ENCODE data around the gene EBF4.

The EBF4 gene

DNA sequence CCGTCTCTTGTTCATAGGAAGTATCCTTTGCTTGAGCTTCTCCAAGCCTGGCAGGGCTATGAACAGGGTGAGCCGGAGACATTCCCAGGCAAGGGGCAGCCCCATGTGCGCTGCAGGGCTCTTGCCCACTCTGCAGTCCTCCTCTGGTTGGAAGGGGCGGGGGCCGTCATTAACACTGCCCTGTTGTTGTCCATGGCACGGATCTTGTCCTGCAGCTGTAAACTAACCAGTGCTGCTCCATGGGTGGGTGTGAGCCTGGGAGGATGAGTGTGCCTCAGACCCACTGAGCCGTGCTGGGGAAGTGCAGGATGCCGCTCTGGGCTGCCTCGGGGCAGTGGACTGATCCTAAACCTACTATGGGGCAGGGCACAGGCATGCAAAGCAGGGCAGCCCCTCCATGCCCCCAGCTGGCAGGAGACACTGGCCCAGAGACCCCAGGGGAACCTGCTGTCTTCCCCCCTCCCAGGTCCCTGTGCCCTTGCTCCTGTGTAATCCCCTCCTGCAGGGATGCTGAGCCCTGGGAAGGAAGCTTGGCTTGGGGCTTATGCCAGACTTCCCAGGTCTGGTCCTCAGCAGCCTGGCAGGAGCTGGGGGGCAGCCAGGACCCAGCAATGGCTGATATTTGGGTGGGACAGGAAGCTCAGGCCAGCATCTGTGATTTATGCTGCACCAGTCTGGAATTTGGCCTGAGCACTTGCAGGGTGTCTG is 8.5 kb downstream of the EBF4 start:
- no peak for DNase-seq

DNA sequence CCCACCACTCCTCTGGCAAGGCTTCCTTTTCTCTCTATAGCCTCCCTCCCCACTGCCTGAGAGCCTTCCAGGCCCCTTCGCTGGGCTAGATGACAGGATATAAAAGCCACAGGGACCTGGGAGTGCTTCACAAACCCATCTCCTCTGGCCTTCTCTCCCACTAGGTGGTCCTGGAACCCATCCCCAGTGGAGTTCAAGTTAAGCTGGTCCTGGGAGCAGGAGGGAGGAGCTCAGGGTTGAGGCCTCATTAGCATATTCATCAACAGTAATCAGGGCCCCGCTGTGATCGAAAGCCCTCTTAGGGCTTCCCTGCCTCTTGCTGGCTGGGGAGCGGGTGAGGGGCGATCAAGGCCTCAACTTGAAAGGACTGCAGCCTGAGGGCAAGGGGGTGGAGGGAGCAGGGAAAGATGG is 9.1 kb downstream of the EBF4 start:
- no peak for DNase-seq

DNA sequence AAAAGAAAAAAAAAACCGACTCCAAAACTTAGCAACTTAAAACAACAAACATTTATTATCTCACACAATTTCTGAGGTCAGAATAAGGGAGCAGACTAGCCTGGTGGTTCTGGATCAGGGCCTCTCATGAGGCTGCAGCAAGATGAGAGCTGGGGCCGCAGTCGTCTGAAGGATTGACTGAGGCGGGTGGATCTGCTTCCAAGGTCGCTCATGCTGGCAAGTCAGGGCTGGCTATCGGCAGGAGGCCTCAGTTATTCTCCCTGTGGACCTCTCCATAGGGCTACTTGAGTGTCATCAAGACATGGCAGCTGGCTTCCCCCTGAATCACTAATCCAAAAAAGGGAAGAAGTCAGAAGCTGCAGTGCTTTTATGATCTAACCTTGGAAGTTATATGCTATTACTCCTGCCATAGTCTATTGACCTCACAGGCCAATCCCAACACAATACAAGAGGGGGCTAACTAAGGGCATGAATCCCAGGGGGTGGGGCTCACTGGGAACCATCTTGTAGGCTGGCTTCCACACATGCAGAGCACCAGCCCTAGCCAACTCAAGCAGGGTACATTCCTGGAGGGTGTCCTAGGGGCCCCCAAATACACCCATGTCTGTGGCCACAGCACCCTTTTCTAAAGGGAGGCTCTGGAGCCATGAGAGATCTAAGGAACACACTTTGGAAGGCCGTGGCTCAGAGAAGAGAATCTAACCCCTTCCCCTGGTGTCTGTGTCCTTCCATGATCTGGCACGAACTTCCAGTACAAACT is 11.3 kb downstream of the EBF4 start:
- DNase-seq: no peak

DNA sequence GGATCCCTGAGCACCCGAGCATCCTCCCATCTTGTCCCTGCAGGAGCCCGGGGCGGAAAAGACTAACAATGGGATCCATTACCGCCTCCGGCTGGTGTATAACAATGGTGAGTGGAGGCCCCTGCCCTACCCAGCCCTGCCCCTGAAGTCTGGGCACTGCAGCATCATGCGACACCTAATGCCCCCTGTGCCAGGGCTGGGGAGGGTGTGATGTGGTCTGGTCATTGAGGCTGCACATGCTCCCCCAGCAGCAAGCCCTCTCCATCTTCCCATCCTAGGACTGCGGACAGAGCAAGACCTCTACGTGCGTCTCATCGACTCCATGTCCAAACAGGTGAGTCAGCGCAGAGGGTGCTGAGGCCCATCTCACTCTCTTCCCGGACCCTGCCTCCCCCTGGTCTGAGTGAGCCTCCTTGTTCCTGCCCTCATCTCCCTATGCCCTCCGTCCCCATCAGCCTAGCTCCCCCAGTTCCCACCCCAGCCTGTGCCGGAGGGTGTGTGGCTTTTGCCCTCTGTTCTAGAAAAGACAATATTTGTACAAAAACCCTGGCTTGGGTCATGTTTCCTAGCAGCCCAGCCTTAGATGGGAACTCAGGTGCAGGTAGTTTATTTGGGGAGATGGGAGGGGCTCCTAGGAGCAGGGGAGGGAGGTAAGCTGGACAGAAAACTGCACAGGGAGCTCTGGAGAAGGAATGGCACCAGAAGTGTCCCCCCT is 13.5 kb downstream of the EBF4 start:
- DNase-seq: no peak

DNA sequence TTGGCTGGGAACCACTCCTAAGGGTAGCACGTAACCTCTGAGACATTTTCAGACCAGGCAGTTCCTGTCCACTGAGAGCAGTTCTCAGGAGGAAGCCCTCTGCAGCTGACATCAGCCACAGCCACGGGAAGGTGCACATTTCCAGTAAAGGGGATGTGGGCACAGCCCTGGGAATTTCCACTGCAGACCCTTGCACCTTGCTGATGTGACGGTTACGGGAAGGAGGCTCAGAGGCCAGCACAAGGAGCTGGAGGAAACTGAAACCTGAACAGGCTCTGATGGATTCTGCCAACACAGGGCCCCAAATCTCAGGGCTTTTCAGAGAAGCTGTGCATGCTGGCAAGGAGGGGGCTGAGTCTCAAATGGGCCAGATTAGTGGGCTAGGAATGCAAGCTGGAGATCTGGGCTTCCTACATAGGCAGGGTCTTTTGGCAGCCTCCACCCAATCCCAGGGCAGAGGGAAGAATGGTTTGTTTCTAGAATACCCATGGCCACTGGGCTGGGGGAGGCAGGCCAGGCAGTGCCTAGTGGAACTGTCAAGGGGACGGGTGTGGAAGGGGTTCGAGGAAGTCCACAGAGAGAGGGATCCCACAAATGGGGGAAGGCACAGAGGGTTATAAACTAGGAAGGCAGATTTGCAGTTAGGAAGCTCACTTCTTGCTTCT is 14.2 kb downstream of the EBF4 start:
- no peak for DNase-seq

DNA sequence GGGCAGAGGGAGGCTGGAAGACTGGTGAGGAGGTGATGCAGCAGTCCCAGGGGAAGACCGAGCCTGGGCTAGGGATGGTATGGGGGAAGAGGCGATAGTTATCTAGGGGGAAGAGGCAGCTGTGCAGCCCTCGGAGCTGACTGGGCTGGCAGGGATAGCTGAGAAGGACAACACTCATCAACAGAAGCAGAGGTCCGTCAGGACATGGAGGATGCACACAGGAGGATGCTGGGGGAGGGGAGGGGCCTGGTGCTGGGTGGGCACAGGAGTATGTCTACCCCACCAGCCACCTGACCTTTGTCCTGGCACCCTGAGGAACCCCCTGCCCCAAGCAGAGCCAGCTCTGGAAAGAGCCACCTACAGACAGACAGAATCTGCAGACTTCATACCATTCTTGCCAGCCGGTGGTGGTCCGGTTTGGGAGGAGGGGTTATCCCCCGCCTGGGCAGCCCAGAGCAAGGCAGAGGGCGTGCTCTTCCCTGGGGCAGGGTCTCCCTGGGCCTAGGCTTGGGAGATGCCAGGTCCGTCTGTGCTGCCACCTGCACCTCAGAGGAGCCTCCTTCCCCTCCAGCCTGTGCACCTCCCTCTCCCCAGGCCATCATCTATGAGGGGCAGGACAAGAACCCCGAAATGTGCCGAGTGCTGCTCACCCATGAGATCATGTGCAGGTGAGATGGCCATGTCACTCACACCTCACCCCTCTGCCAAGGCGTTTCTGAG is 14.9 kb downstream of the EBF4 start:
- no peak for DNase-seq

DNA sequence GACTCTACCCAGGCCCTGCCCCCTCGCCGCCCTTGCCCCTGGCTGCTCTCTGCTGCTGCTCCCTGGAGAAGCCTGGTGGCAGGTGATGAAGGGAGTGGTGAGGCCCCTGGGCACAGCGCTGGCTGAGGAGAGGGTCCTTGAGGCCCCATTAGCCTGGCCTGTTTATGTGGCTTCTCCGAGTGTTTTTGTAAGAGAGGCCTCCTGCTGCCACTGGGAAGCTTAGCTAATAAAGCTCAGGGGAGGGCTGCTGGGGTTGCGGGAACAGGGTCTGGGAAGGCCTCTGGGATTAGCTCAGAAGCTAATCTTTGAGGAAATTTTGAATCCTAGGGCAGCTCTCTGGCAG is 15.5 kb downstream of the EBF4 start:
- DNase-seq: no peak

DNA sequence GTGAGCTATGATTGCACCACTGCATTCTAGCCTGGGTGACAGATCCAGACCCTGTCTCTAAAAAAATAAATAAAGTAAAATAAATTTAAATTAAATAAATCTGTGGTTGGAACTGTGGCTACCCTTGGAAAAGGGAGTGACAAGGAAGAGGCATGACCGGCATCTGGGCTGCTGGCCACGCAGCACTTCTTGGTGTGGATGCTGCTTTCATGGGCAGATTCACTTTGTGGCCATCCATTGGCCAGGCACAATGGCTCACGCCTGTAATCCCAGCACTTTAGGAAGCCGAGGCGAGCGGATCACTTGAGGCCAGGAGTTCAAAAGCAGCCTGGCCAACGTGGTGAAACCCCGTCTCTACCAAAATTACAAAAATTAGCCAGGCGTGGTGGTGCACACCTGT is 16.1 kb downstream of the EBF4 start:
- no peak for DNase-seq

DNA sequence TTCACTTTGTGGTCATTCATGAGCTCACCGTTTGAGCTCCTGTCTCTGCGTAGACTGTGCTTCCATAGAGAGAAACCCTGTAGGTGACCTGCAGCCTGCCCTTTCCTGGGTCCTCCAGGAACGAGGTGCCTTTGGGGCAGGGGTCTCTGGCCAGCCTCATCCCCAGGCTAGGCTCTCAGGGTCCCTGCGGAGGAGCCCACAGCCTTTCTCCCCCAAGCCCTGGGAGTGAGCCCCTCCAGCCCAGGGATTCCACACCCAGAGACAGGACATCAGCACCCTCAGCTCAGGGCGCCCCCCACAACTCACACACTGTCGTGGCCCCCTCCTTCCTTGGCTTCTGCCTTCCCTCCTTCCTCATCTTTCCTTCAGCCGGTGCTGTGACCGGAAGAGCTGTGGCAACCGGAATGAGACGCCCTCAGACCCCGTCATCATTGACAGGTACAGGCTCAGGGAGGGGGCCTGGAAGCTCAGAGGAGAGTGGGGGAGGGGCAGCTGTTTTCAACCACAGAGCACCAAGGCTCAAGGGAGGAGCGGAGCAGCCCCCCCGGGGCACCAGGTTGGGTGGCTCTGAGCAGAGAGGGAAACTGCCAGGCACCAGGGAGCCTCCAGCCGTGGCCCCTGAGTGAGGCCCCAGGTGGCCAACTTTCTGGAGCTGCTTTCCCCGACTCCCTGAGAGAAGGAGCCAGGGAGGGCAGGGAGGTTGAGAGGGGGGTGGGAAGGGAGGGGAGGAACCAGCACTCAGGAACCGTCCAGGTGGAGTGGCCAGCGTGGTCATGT is 16.8 kb downstream of the EBF4 start:
- DNase-seq: no peak

DNA sequence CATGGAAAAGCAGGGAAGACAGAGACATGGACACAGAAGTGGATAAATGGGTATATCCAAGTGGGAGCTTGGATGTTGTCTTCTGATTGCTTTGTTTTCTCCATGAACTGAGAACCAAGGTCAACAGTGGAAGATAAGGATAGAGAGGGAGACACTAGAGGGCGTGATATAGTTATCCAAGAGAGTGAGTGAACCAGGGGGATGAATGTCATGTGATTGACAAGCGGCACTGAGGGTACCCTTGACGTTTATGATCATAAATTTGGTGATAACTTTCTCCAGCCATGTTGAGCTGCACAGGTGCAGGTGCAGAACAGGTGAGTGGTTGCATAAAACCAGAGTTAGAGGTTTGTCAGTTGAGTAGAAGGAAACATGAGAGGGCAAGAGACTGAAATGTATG is 20.7 kb downstream of the EBF4 start:
- peak; percentile 36 for DNase-seq

DNA sequence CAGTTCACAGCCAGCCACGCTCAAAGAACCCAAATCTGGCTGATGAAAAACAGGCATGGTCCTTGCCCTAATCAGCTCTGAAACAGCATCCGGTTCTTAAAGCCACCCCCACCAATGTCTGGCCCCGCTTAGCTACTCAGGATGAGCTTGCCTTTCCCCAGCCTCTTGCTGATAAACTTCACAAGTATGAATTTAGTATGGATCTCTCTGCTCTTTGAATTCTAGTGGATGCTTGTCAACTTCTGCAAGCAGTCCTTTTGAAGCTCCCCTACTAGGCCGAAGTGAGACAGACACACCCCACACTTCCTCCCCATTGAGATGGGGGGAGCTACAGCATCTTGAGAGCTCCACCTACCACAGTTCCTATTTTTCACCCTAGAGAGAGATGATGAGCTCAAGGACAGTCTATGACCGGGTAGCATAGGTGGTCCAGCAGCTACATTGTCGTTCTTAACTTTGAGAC is 36.7 kb downstream of the EBF4 start:
- peak; percentile 57 for DNase-seq

DNA sequence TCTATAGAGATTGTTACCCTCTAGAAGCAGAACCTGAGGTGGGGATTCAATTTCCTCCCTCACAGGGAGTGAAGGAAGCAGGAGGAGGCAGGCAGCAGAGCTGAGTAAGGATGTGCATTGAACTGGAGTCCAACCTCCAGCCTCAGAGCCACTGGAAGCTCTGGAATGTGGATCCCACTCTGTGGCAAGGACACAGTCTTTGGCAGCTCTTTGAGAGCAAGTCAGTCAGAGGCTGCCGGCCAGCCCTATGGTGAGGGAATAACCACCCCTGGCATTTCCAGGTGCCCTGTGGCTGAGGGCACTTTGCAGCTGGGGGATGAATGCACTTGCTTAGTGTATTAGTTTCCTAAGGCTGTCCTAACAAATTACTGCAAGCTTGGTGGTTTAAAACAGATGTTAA is 37.2 kb downstream of the EBF4 start:
- no peak for DNase-seq

DNA sequence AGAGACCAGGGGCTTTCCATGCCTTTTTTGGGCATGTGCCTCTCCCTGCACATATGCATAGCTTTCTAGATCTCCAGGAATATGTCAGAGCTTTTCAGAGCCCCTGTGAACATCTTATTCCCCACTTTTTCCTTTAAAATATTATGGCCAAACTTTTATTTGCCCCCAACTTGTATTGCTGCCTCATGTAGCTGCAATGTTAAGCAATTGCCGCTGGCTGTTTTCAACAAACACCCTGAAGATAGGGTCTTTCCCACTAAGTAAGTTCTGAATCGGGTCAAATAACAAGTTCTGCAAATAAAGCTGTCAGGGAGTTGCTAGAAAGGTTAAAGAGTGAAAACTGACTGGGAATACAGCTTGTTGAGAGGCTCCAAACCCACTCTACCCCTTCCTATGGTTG is 42.3 kb downstream of the EBF4 start:
- DNase-seq: no peak

DNA sequence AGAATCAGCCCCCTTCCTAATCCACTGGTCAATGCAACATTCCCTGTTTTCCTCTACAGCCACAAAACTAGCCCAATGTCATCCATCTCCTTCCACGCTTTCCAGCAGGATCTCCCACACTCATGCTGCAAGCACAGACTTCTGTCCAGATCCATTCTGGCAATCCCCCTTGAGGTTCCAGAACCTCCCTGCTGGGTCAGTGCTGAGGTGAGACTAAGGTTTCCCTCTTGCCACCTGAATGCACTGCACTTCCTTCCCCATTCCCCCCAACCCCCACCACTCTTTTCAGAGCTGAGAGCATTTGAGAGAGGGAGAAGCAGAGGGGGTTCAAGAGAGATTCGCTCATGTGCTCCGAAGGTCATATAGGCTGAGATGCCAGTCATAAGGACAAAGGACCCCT is 43.9 kb downstream of the EBF4 start:
- DNase-seq: no peak

DNA sequence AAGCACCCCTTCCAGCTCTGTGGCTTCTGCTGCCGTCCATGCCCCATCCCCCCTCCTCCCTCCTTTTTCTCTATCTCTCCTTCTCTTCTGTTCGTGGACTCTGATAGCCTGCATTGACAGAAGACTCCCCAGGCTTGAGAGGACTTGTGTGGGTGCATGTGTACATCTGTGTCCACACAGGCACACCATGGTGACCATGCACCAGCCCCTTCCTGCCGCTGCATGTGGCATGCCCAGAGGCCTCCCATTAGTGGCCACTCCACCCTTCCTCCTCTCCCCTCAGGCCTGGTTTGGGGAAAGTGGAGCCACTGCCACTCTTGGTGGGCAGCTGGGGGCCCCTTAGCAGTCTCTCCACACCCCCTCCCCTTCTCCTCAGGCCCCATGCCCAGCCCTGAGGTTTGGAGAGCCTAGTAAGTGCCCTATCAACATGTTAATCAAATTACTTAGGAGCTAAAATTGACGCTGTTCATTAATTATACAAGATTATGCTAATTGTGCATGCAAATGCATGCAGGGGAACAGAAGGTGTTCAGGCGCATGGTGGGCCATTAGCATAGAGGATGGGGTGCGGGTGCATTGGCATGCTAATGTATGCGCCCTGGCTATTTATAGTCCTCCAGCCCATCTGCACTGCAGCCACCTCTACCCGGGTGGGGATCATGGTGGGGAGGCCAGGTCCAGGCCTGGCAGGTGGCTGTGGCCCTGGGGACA is 45.9 kb downstream of the EBF4 start:
- DNase-seq: no peak

DNA sequence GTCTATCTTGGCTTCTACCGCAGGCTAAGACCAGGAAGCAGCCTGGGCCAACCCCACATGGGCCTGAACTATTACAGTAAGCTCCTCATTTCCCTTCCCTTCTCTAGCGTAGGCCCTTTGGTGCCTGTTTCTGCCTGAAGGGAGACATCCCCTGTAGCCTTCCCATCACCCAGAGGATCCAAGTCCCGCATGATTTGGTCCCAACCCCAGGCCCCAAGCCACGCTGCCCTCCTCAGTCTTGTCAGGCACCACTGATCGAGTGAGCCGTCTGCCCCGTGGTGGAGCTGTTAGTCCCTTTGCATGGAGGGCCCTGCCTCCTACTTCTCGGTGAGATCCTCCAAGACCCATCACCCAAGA is 46.4 kb downstream of the EBF4 start:
- DNase-seq: no peak

DNA sequence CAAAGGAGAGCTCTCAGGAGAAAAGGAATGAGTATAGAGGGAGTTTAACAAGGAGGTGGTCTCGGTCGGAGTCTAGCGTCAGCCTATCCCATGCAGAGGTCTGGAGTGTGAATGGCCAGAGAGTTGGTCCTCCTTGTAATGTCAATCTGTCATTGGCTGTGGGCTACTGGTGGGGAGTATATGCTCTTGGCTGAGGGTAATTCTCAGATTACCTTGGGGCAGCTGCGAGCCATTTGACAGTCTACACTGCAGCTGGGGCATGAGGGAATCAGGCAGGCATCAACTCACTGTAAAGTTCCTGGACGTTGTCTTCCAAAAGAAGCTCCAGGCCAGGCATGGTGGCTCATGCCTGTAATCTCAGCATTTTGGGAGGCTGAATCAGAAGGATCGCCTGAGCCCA is 48.1 kb downstream of the EBF4 start:
- DNase-seq: no peak

DNA sequence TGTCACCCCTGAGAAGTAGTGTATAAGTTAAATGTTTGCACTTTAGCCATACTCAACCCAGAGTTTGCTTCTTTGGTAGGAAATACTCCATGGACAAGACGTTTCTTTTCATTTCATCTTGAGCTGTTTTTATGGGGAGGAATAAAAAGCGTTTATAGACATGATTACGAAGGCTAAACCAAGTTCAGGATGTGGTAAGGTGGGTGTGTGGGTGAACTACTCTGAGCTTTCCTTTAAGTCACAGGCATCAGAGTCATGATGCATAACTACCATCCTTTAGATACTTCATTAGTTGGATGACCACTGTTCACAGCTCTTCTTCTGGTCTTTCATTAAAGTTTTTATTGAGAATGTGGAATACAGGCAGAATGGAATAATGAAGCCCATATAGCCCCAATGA is 48.9 kb downstream of the EBF4 start:
- peak; percentile 48 for DNase-seq

DNA sequence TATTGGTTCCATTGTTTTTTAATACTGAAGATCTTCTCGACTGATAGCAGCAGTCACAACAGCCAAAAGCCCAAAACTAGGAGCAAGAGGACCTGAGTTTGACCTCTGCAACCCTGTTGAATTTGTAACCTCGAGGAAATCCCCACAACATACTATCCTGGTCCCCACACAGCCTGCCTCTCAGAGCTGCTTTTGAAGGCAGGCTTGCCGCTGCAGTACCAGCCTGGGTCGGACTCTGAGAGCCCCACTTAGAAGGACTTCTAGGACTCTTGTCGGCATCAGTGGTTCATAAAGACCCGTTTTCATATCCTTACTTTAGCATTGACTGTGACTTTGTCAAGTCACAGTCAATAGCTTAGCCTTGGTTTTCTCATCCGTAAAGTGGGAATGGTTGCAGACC is 49.3 kb downstream of the EBF4 start:
- no peak for DNase-seq

DNA sequence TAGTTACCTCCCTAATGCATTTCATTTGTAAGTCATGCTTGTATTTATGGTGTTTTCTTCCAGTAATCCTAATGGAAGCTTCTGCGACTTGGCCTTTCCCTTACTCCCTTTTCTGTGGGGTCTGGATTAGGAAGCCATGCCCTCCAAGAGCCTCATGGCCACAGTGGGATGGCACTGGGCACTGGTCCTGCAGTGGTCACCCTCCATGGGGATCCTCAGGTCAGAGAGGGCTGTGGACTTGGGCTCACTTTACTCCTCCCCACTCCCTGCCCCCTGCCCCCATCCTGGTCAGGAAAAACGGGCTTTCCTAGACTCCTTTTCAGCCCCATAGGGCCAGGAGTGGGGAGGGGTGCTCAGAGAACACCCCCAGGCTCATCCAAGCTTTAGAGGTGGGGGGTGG is 49.9 kb downstream of the EBF4 start:
- DNase-seq: no peak

DNA sequence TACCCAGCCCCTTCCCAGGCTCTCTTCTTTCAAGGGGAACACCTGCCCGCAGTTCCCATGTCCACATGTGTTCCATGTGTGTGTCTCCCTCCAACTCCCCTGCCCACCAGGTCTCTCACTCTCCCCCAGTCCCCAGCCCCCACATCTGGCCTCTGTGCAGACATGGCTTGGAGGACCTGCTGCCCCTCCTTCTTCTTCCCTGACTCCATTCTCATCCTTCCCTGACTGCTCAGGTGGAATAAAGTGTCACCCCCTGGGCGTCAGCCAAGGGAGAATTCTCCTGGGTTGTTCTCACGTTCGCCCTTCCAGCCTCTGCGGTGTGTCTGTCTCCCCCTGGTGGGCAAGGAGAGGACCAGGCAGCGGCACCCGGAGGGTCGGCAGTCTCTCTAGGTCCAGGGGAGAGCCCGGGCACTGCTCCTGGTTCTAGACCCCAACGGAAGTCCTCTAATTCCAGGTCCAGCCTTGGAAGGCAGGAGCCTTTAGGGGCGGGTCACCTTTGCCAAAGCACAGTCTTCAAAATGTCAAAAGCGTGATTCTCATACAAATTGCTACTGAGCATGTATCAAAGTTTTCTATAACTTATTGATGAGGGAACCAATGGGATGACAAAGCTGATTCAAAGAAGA is 50.5 kb downstream of the EBF4 start:
- peak; percentile 82 for DNase-seq

Data from CD4-positive, alpha-beta T cell treated with Interleukin-6 for 4 hours (primary cell).